Keratinocyte (primary cell): ENCODE results near the gene DIAPH3. TPM values are rescaled to one million over a fixed set of nuclear protein-coding genes. Genes with fewer than 3 reads are reported as not detected.

Experiments
- DNase-seq: peaks from one replicate; pipeline ENCODE4 v3.0.0-alpha.2; 2011; ENCODE audit warnings: low read depth, missing footprints, low spot score
- FAIRE-seq: peaks from 2 replicates; lab custom pipeline; 2011; peaks lifted over from hg19 to GRCh38; lab: Jason Lieb, UNC
- H2AFZ ChIP-seq: 2 replicates; pipeline ENCODE4 v1.6.0; 2012; ENCODE audit warnings: low read length, control low read depth, inconsistent platforms; ENCODE audit not compliant: control insufficient read depth
- H3K27ac ChIP-seq: 2 replicates; pipeline ENCODE4 v1.5.1; 2011; ENCODE audit warnings: low read length; ENCODE audit not compliant: control insufficient read depth, insufficient read depth
- H3K27me3 ChIP-seq: 3 replicates; pipeline ENCODE4 v1.6.0; 2011; ENCODE audit warnings: low read length; ENCODE audit not compliant: control insufficient read depth, insufficient read depth; ENCODE audit errors: extremely low read depth
- H3K36me3 ChIP-seq, 2 experiments: 2 replicates in 1 of 2; 3 replicates in 1 of 2; pipeline ENCODE4 v1.5.1; 2011; ENCODE audit warnings: low read length in 2 of 2, mild to moderate bottlenecking in 1 of 2; ENCODE audit not compliant: control insufficient read depth in 2 of 2, insufficient read depth in 2 of 2; ENCODE audit errors: extremely low read depth in 1 of 2
- H3K4me1 ChIP-seq: 3 replicates; pipeline ENCODE4 v1.5.1; 2011; ENCODE audit warnings: low read length; ENCODE audit not compliant: control insufficient read depth, insufficient read depth; ENCODE audit errors: extremely low read depth
- H3K4me2 ChIP-seq: 3 replicates; pipeline ENCODE4 v1.6.0; 2011; ENCODE audit warnings: low read depth, low read length; ENCODE audit not compliant: control insufficient read depth, insufficient read depth; ENCODE audit errors: extremely low read depth
- H3K4me3 ChIP-seq, 3 experiments: fragments of 200-600 bp in 1 of 3; sonication (generic) in 1 of 3; 2 replicates in 2 of 3; 3 replicates in 1 of 3; pipeline ENCODE4 v1.5.1; 2011 to 2016; ENCODE audit warnings: low read length in 3 of 3, mild to moderate bottlenecking in 3 of 3, control low read depth in 2 of 3, inconsistent platforms in 1 of 3, low read depth in 1 of 3, mixed read lengths in 1 of 3, mixed run types in 1 of 3, moderate library complexity in 1 of 3; ENCODE audit not compliant: control insufficient read depth in 2 of 3, insufficient read depth in 2 of 3; ENCODE audit errors: extremely low read depth in 1 of 3
- H3K79me2 ChIP-seq: 2 replicates; pipeline ENCODE4 v1.6.0; 2012; ENCODE audit warnings: low read length; ENCODE audit not compliant: control insufficient read depth, insufficient read depth
- H3K9ac ChIP-seq: 3 replicates; pipeline ENCODE4 v1.6.0; 2011; ENCODE audit warnings: low read length; ENCODE audit not compliant: control insufficient read depth, insufficient read depth; ENCODE audit errors: extremely low read depth
- H3K9me1 ChIP-seq: 3 replicates; pipeline ENCODE4 v1.6.0; 2011; ENCODE audit warnings: low read length; ENCODE audit not compliant: control insufficient read depth, insufficient read depth; ENCODE audit errors: extremely low read depth
- H3K9me3 ChIP-seq: 2 replicates; pipeline ENCODE4 v1.5.1; 2012; ENCODE audit warnings: low read depth, low read length; ENCODE audit not compliant: control insufficient read depth
- H4K20me1 ChIP-seq: 3 replicates; pipeline ENCODE4 v1.6.0; 2011; ENCODE audit warnings: low read length; ENCODE audit not compliant: control insufficient read depth, insufficient read depth; ENCODE audit errors: extremely low read depth
- EZH2 ChIP-seq: IDR thresholded peaks from one replicate; pipeline ENCODE4 v1.6.1; 2012; ENCODE audit warnings: inconsistent platforms, mild to moderate bottlenecking, low read length, moderate library complexity
- dilution Hi-C: fragments of 300-500 bp; cut with MboI; formaldehyde crosslinking; loops from one replicate; pipeline ENCODE4 v1.7.0; 2020; ENCODE audit warnings: low sequenced_read_pairs; ENCODE audit not compliant: extremely low pct_ligation_motif_present
- polyA plus RNA-seq, 5 experiments: library from polyadenylated mRNA; depleted of rRNA in 3 of 5; stranded (reverse) in 3 of 5; stranded (forward) in 1 of 5; unstranded in 1 of 5; fragments of >200 nt; gene quantifications; 1 replicate in 1 of 5; 2 replicates in 3 of 5; 3 replicates in 1 of 5; pipeline versions ENCODE4 v1.2.1 to v1.2.3, GENCODE V29; 2011 to 2012; ENCODE audit warnings: missing spikeins in 2 of 5, low read depth in 1 of 5, low replicate concordance in 1 of 5
- TF ChIP-seq, protein P1 (sequence below), 3 experiments: IDR thresholded peaks in 1 of 3; conservative IDR thresholded peaks in 1 of 3; optimal IDR thresholded peaks in 1 of 3; 2 replicates in 2 of 3; 3 replicates in 1 of 3; pipeline versions ENCODE3 to v1.5.1; 2011; ENCODE audit warnings: low read length in 3 of 3, mild to moderate bottlenecking in 3 of 3, moderate library complexity in 2 of 3, control low read depth in 1 of 3, inconsistent platforms in 1 of 3; ENCODE audit not compliant: insufficient read depth in 2 of 3; ENCODE audit errors: extremely low read depth in 1 of 3

The DIAPH3 gene
- polyA plus RNA-seq, 1 donor (not counting 4 experiments of a cell fraction or from before 2014, with no cell fraction given), result 9.0 TPM

DNA sequence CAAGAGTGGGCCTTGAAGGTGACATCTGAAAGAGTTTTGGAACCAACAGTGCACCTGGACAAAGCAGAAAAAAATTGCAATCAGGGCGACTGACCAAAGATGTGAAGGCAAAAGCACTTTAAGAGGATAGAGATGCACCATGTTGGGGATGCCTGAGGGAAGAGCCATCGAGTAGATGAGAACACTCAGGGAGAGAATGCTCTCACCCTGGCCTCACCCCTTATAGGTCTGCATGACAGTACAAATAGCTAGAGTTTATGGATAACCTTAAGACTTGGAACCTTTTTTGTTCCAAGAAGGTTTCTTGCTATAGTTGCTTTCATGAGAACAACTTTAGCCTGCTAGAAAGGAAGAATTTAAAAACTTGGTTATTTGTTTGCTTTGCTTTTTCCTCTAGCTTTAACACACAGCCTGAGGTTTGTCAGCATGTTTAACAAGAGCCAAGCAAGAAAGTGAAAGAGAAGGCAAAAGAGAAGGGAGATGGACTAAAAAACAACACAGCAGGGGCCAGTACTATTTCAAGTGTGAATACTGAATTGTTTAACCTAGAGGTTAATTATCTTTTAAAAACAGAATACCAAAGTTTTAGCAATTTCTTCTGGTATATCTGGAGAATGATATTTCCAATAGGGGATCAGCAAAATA, 418.9 kb downstream of the DIAPH3 start:
- no peaks in the 10 kb centered on the region for H4K20me1 ChIP-seq
- DNase-seq, result no peak
- dilution Hi-C loops, result no loop called here
- H3K9me3 ChIP-seq, result no peaks in the 10 kb centered on the region
- TF ChIP-seq, protein P1, sequence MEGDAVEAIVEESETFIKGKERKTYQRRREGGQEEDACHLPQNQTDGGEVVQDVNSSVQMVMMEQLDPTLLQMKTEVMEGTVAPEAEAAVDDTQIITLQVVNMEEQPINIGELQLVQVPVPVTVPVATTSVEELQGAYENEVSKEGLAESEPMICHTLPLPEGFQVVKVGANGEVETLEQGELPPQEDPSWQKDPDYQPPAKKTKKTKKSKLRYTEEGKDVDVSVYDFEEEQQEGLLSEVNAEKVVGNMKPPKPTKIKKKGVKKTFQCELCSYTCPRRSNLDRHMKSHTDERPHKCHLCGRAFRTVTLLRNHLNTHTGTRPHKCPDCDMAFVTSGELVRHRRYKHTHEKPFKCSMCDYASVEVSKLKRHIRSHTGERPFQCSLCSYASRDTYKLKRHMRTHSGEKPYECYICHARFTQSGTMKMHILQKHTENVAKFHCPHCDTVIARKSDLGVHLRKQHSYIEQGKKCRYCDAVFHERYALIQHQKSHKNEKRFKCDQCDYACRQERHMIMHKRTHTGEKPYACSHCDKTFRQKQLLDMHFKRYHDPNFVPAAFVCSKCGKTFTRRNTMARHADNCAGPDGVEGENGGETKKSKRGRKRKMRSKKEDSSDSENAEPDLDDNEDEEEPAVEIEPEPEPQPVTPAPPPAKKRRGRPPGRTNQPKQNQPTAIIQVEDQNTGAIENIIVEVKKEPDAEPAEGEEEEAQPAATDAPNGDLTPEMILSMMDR (optimal IDR thresholded peaks at IDR 0.05 in 1 of 3, IDR thresholded peaks at IDR 0.05 in 1 of 3, conservative IDR thresholded peaks at IDR 0.05 in 1 of 3; ENCODE audit: extremely low read depth in 1 of 3, insufficient read depth in 2 of 3, low read length in 3 of 3), result no peak
- no peak for TF ChIP-seq EZH2
- H3K4me1 ChIP-seq, result peaks cover 14% of the 10 kb centered on the region
- H3K4me2 ChIP-seq, result no peak overlapping the region
- no peaks in the 10 kb centered on the region for H3K9me1 ChIP-seq
- no peaks in the 10 kb centered on the region for H3K27me3 ChIP-seq
- no peak overlapping the region for H2AFZ ChIP-seq
- no peaks in the 10 kb centered on the region for H3K36me3 ChIP-seq
- no peak overlapping the region for H3K27ac ChIP-seq
- H3K9ac ChIP-seq, result no peak overlapping the region
- H3K4me3 ChIP-seq, result no peak overlapping the region
- no peak for FAIRE-seq
- H3K79me2 ChIP-seq, result no peaks in the 10 kb centered on the region

DNA sequence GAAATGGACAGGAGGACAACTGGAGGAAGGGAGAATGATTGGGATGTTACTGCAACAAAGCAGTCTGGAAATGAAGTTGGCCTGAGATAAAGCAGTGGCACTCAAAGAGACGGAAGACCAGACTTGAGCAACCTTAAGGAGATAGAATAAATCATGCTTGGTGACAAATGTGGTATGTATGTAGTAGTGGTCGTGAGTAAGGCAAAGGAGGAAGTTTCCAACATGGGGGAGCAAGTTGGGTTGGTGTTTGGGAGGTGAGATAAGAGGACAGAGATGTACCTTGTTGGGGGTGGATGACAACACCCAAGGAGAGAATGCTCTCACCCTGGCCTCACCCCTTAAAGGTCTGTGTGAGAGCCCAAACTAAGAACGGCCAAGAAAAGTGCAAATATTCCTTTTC, 420.5 kb downstream of the DIAPH3 start:
- no peak overlapping the region for H3K27ac ChIP-seq
- no peak for FAIRE-seq

More for the DNA sequence above, 420.5 kb downstream of the DIAPH3 start:
- Histone ChIP-seq H3K36me3 (no peaks in the 10 kb centered on the region), H3K9me3 (no peaks in the 10 kb centered on the region), H2AFZ (no peak overlapping the region), H3K4me3 (no peak overlapping the region), H4K20me1 (no peaks in the 10 kb centered on the region), H3K4me1 (peaks cover 14% of the 10 kb centered on the region), H3K4me2 (no peak overlapping the region), H3K79me2 (no peaks in the 10 kb centered on the region), H3K9ac (no peak overlapping the region), H3K9me1 (no peaks in the 10 kb centered on the region), H3K27me3 (no peaks in the 10 kb centered on the region)
- dilution Hi-C loops, result no loop called here
- TF ChIP-seq, protein P1 (optimal IDR thresholded peaks at IDR 0.05 in 1 of 3, IDR thresholded peaks at IDR 0.05 in 1 of 3, conservative IDR thresholded peaks at IDR 0.05 in 1 of 3; ENCODE audit: extremely low read depth in 1 of 3, insufficient read depth in 2 of 3, low read length in 3 of 3), result no peak
- no peak for TF ChIP-seq EZH2
- no peak for DNase-seq
